SU-DHL-6 (cell line): ENCODE results near the gene FBXL16.

Experiments
- H2AFZ ChIP-seq: fragments of 200-600 bp; sonication (generic); 2 replicates; pipeline ENCODE4 v1.6.1; 2014; ENCODE audit warnings: low read depth, mild to moderate bottlenecking, moderate library complexity, mixed read lengths, antibody characterized with exemption, low read length; ENCODE audit not compliant: severe bottlenecking
- H3F3A ChIP-seq: fragments of 200-600 bp; shearing (Covaris generic); 2 replicates; pipeline ENCODE4 v1.6.0; 2016; ENCODE audit warnings: antibody characterized with exemption, mild to moderate bottlenecking; ENCODE audit not compliant: insufficient read depth
- H3K27ac ChIP-seq: fragments of 200-600 bp; sonication (generic); 2 replicates; pipeline ENCODE4 v1.5.1; 2016; ENCODE audit warnings: low read depth, mild to moderate bottlenecking, low read length, moderate library complexity, mixed read lengths
- H3K27me3 ChIP-seq: fragments of 200-600 bp; sonication (generic), shearing (Covaris generic); 2 replicates; pipeline ENCODE4 v1.6.0; 2014; ENCODE audit warnings: mild to moderate bottlenecking, low read length
- H3K36me3 ChIP-seq: fragments of 200-600 bp; sonication (generic); 2 replicates; pipeline ENCODE4 v1.6.1; 2014; ENCODE audit warnings: mild to moderate bottlenecking, low read length, mixed read lengths
- H3K4me2 ChIP-seq: fragments of 300-600, 200-600 bp; shearing (Covaris generic), sonication (generic); 2 replicates; pipeline ENCODE4 v1.6.0; 2014; ENCODE audit warnings: low read length, low read depth, mild to moderate bottlenecking; ENCODE audit not compliant: poor library complexity, severe bottlenecking
- H3K4me3 ChIP-seq: fragments of 200-600 bp; sonication (generic); 2 replicates; pipeline ENCODE4 v1.5.1; 2014; ENCODE audit warnings: antibody characterized with exemption, low read length, mild to moderate bottlenecking, mixed read lengths; ENCODE audit not compliant: insufficient read depth, poor library complexity, severe bottlenecking
- H3K79me2 ChIP-seq: fragments of 200-600 bp; sonication (generic); 2 replicates; pipeline ENCODE4 v1.6.1; 2014; ENCODE audit warnings: mild to moderate bottlenecking, low read length, moderate library complexity; ENCODE audit not compliant: insufficient read depth
- H3K9ac ChIP-seq: fragments of 200-600 bp; sonication (generic); 2 replicates; pipeline ENCODE4 v1.7.0; 2014; ENCODE audit warnings: mild to moderate bottlenecking, low read length
- H3K9me2 ChIP-seq: fragments of 200-600 bp; sonication (generic); replicated peaks from 2 replicates; pipeline ENCODE4 v1.6.1; 2014; ENCODE audit warnings: low read length; ENCODE audit not compliant: insufficient read depth
- H3K9me3 ChIP-seq: fragments of 200-600 bp; sonication (generic); 2 replicates; pipeline ENCODE4 v1.6.1; 2014; ENCODE audit warnings: low read length, mixed read lengths; ENCODE audit not compliant: insufficient read depth
- H4K20me1 ChIP-seq: fragments of 200-600 bp; sonication (generic); 2 replicates; pipeline ENCODE4 v1.6.1; 2014; ENCODE audit warnings: low read depth, mild to moderate bottlenecking, antibody characterized with exemption, low read length, moderate library complexity, mixed read lengths
- EZH2phosphoT487 ChIP-seq: fragments of 200-600 bp; sonication (generic), shearing (Covaris generic); conservative IDR thresholded peaks from 2 replicates; pipeline ENCODE4 v1.6.1; 2018; ENCODE audit warnings: mild to moderate bottlenecking, antibody characterized with exemption, low read length, moderate library complexity, mixed read lengths
- TF ChIP-seq, protein P1 (sequence below): fragments of 200-600 bp; sonication (generic); IDR thresholded peaks from one replicate; pipeline ENCODE4 v1.5.1; 2017; ENCODE audit warnings: antibody characterized with exemption, mild to moderate bottlenecking, low read length, moderate library complexity; ENCODE audit not compliant: insufficient read depth, poor library complexity, severe bottlenecking

FBXL16 gene

GRCh38 chr16:644556-644955, 61.0 kb downstream of the FBXL16 start:
- Histone ChIP-seq H3K4me3 (no peak overlapping the region), H3K27ac (no peak overlapping the region), H4K20me1 (no peaks in the 10 kb centered on the region), H3K9ac (no peak overlapping the region), H3K9me3 (no peaks in the 10 kb centered on the region), H3K9me2 (no peaks in the 10 kb centered on the region), H3K4me2 (no peak overlapping the region), H3K27me3 (no peaks in the 10 kb centered on the region), H3K79me2 (peaks cover 13% of the 10 kb centered on the region), H2AFZ (no peak overlapping the region), H3K36me3 (no peaks in the 10 kb centered on the region), H3F3A (peaks cover 26% of the 10 kb centered on the region)
- TF ChIP-seq, protein P1, sequence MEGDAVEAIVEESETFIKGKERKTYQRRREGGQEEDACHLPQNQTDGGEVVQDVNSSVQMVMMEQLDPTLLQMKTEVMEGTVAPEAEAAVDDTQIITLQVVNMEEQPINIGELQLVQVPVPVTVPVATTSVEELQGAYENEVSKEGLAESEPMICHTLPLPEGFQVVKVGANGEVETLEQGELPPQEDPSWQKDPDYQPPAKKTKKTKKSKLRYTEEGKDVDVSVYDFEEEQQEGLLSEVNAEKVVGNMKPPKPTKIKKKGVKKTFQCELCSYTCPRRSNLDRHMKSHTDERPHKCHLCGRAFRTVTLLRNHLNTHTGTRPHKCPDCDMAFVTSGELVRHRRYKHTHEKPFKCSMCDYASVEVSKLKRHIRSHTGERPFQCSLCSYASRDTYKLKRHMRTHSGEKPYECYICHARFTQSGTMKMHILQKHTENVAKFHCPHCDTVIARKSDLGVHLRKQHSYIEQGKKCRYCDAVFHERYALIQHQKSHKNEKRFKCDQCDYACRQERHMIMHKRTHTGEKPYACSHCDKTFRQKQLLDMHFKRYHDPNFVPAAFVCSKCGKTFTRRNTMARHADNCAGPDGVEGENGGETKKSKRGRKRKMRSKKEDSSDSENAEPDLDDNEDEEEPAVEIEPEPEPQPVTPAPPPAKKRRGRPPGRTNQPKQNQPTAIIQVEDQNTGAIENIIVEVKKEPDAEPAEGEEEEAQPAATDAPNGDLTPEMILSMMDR = no peak
- TF ChIP-seq EZH2phosphoT487 = no peak

DNA sequence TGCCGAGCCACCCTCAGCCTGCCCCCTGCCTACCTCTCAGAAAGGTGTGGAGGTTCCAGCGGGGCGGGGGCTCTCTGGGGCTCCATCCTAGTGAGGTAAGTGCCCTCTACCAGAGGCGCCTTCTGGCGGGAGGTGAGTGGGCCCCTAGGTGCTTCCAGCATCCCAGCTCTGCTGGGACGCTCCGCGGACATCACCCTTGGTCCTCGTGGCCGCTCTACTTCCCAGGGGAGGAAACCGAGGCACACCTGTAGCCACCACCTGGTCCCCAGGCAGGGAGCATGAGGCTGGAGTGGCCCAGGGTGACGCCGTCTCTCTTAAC, 62.6 kb downstream of the FBXL16 start:
- TF ChIP-seq, protein P1 = no peak
- TF ChIP-seq EZH2phosphoT487 = no peak
- H2AFZ ChIP-seq = no peak overlapping the region
- peak overlapping the region; percentile 70 for H3K9ac ChIP-seq
- H4K20me1 ChIP-seq = no peaks in the 10 kb centered on the region
- peak overlapping the region; percentile 65 for H3K4me2 ChIP-seq
- no peaks in the 10 kb centered on the region for H3K27me3 ChIP-seq
- peaks cover 13% of the 10 kb centered on the region for H3K79me2 ChIP-seq
- peak overlapping the region; percentile 74 for H3K27ac ChIP-seq
- peaks cover 27% of the 10 kb centered on the region for H3F3A ChIP-seq
- H3K4me3 ChIP-seq = peak overlapping the region; percentile 80
- H3K36me3 ChIP-seq = no peaks in the 10 kb centered on the region
- H3K9me2 ChIP-seq = no peaks in the 10 kb centered on the region
- H3K9me3 ChIP-seq = no peaks in the 10 kb centered on the region
